Measurements from ENCODE around the gene TDRD10. TPM values are rescaled to one million over a fixed set of nuclear protein-coding genes. Genes with fewer than 3 reads are reported as not detected.

Gene TDRD10
- total RNA-seq, 1 donor from 2014 or later: not detected

GRCh38 chr1:154575951-154576566, 74.0 kb downstream of the TDRD10 start:
- H3K4me3 ChIP-seq (ENCODE audit: low read depth, low read length): no peak overlapping the region
- TF ChIP-seq CTCF (conservative IDR thresholded peaks at IDR 0.05; ENCODE audit: low read depth, low read length): no peak
- DNase-seq (ENCODE audit: low read depth): no peak

- no peak for TF ChIP-seq CTCF (conservative IDR thresholded peaks at IDR 0.05; ENCODE audit: low read depth, low read length)
- no peak overlapping the region for H3K4me3 ChIP-seq (ENCODE audit: low read depth, low read length)
- DNase-seq (ENCODE audit: low read depth): no peak
Measured at GRCh38 chr1:154577346-154578057, 75.5 kb downstream of the TDRD10 start.

DNA sequence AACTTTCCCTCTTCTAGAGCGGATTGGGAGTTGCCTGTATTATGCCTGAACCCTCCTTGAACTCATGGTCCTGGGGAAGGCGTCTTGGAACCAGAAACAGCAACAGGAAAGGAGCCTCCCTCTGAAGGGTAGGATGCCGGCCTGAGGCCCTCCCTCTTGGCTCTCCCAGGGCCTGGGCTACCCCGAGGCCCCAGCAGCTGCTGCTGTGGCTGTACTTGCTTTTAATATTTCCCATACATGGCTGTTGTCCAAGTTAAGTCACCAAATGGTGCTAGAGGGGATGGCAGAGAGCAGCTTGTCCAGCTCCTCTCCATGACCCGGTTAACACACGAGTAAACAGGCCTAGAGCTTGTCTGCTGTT, 76.0 kb downstream of the TDRD10 start:
- no peak overlapping the region for H3K4me3 ChIP-seq (ENCODE audit: low read depth, low read length)
- no peak for TF ChIP-seq CTCF (conservative IDR thresholded peaks at IDR 0.05; ENCODE audit: low read depth, low read length)
- no peak for DNase-seq (ENCODE audit: low read depth)

GRCh38 chr1:154579374-154579773, 77.4 kb downstream of the TDRD10 start:
- H3K4me3 ChIP-seq (ENCODE audit: low read depth, low read length): no peak overlapping the region
- no peak for TF ChIP-seq CTCF (conservative IDR thresholded peaks at IDR 0.05; ENCODE audit: low read depth, low read length)
- no peak for DNase-seq (ENCODE audit: low read depth)

DNA sequence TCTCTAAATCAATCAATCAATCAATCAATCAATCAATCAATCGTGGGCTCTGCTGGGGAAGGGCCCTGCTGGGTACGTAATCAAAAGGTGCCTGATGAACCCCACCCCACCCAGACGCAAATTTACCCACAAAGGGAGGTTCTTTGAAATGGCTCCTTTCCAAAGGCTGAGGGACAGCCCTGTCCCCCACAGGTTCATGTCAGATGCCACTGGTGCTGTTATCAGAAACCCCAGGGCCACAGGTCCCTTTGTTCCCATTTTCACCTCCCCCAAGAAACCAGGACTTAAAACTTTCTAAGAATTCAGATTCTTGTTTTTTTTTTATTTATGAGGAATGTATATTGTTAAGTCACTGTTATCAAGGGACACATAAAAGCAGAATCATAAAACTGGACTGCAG, 79.7 kb downstream of the TDRD10 start:
- no peak overlapping the region for H3K4me3 ChIP-seq (ENCODE audit: low read depth, low read length)
- DNase-seq (ENCODE audit: low read depth): no peak
- TF ChIP-seq CTCF (conservative IDR thresholded peaks at IDR 0.05; ENCODE audit: low read depth, low read length): no peak

GRCh38 chr1:154582885-154583284, 80.9 kb downstream of the TDRD10 start:
- no peak for DNase-seq (ENCODE audit: low read depth)
- no peak overlapping the region for H3K4me3 ChIP-seq (ENCODE audit: low read depth, low read length)
- no peak for TF ChIP-seq CTCF (conservative IDR thresholded peaks at IDR 0.05; ENCODE audit: low read depth, low read length)

- DNase-seq (ENCODE audit: low read depth): no peak
- no peak overlapping the region for H3K4me3 ChIP-seq (ENCODE audit: low read depth, low read length)
- no peak for TF ChIP-seq CTCF (conservative IDR thresholded peaks at IDR 0.05; ENCODE audit: low read depth, low read length)
Measured at GRCh38 chr1:154583773-154584172, 81.8 kb downstream of the TDRD10 start.

Data from epithelial cell of proximal tubule (primary cell).